Measurements from ENCODE around the gene HINT1.
A peak's percentile ranks its signal among the peaks of the same experiment; 100 is the strongest.
"Not testable (repeated sequence)": the region's sequence is repeated elsewhere in the genome, so short reads cannot be mapped to it uniquely, and the experiment has no call there.

Gene HINT1

GRCh38 chr5:131170540-131171275, 5.7 kb upstream of the HINT1 start, which contains the start of gene LYRM7:
LYRM7 (plus strand) TSS chr5:131170944; CDS start chr5:131171021, 77 bp downstream.
- peak; percentile 100 for DNase-seq (ENCODE audit: low read depth)

- DNase-seq (ENCODE audit: low read depth), result no peak
These were observed 4.9 kb upstream of the HINT1 start for GRCh38 chr5:131169810-131170539.

- DNase-seq (ENCODE audit: low read depth), result no peak
These were observed 2.6 kb upstream of the HINT1 start for GRCh38 chr5:131167615-131168014.

GRCh38 chr5:131164191-131165118, 601 bp downstream of the HINT1 start:
- DNase-seq (ENCODE audit: low read depth), result peak; percentile 82

- peak; percentile 41 for DNase-seq (ENCODE audit: low read depth)
These were observed 1.6 kb downstream of the HINT1 start for GRCh38 chr5:131163276-131164119.

- DNase-seq (ENCODE audit: low read depth), result no peak
These were observed 4.9 kb downstream of the HINT1 start for GRCh38 chr5:131160134-131160533.

- DNase-seq (ENCODE audit: low read depth), result no peak
These were observed 8.1 kb downstream of the HINT1 start for GRCh38 chr5:131156957-131157356.

GRCh38 chr5:131156385-131156784, 8.7 kb downstream of the HINT1 start:
- DNase-seq (ENCODE audit: low read depth), result no peak

GRCh38 chr5:131151216-131151615, 13.8 kb downstream of the HINT1 start:
- DNase-seq (ENCODE audit: low read depth), result no peak

GRCh38 chr5:131150408-131150807, 14.6 kb downstream of the HINT1 start:
- no peak for DNase-seq (ENCODE audit: low read depth)

- no peak for DNase-seq (ENCODE audit: low read depth)
These were observed 16.2 kb downstream of the HINT1 start for GRCh38 chr5:131148835-131149234.

- DNase-seq (ENCODE audit: low read depth), result peak; percentile 6
These were observed 17.8 kb downstream of the HINT1 start for GRCh38 chr5:131147258-131147657.

- DNase-seq (ENCODE audit: low read depth), result no peak
These were observed 22.0 kb downstream of the HINT1 start for GRCh38 chr5:131142970-131143617.

- no peak for DNase-seq (ENCODE audit: low read depth)
These were observed 25.7 kb downstream of the HINT1 start for GRCh38 chr5:131139321-131139720.

- not testable (repeated sequence) for DNase-seq (ENCODE audit: low read depth)
These were observed 26.6 kb downstream of the HINT1 start for GRCh38 chr5:131138406-131138805.

- not testable (repeated sequence) for DNase-seq (ENCODE audit: low read depth)
These were observed 32.0 kb downstream of the HINT1 start for GRCh38 chr5:131133091-131133490.

- no peak for DNase-seq (ENCODE audit: low read depth)
These were observed 35.8 kb downstream of the HINT1 start for GRCh38 chr5:131129306-131129705.

- DNase-seq (ENCODE audit: low read depth), result not testable (repeated sequence)
These were observed 37.8 kb downstream of the HINT1 start for GRCh38 chr5:131127244-131127643.

- DNase-seq (ENCODE audit: low read depth), result no peak
These were observed 50.3 kb downstream of the HINT1 start for GRCh38 chr5:131114754-131115153.

GRCh38 chr5:131112424-131112823, 52.6 kb downstream of the HINT1 start:
- no peak for DNase-seq (ENCODE audit: low read depth)

- no peak for DNase-seq (ENCODE audit: low read depth)
These were observed 54.8 kb downstream of the HINT1 start for GRCh38 chr5:131110256-131110594.

Measured in EH (cell line).